ENCODE data around the gene DRD4.
"Not testable (repeated sequence)": the region's sequence is repeated elsewhere in the genome, so short reads cannot be mapped to it uniquely, and the experiment has no call there.

DRD4 gene

GRCh38 chr11:678297-678696 is 41.2 kb downstream of the DRD4 start:
- DNase-seq: no peak

GRCh38 chr11:679271-680207 is 42.5 kb downstream of the DRD4 start:
- DNase-seq: no peak

- DNase-seq: peak in 3 of 56 donors; percentile 13 to 35 (median 33)
These were observed 43.4 kb downstream of the DRD4 start for GRCh38 chr11:680476-680875.

- peak in 5 of 56 donors; percentile 19 to 52 (median 30) for DNase-seq
These were observed 43.9 kb downstream of the DRD4 start for GRCh38 chr11:680970-681369.

GRCh38 chr11:686451-687243 is 49.6 kb downstream of the DRD4 start:
- no peak for DNase-seq

GRCh38 chr11:687751-688150 is 50.7 kb downstream of the DRD4 start:
- no peak for DNase-seq

- no peak for DNase-seq
These were observed 51.6 kb downstream of the DRD4 start for GRCh38 chr11:688681-689080.

GRCh38 chr11:689625-690024 is 52.6 kb downstream of the DRD4 start:
- no peak for DNase-seq

GRCh38 chr11:690244-690643 is 53.2 kb downstream of the DRD4 start:
- DNase-seq: not testable (repeated sequence)
